Vagina (tissue), 2 donors: Measurements from ENCODE around the gene SHE. TPM values are rescaled to one million over a fixed set of nuclear protein-coding genes. Genes with fewer than 3 reads are reported as not detected.

Source experiments
- DNase-seq, 2 donors: peaks; one replicate each; pipeline ENCODE4 v3.0.0-alpha.2; 2017; ENCODE audit errors: extremely low spot score in 2 of 2
- H3K27ac ChIP-seq: fragments of 200-600 bp; sonication (generic); one replicate; pipeline ENCODE4 v1.5.1; 2019
- H3K27me3 ChIP-seq: fragments of 200-600 bp; sonication (generic); one replicate; pipeline ENCODE4 v1.5.1; 2019
- H3K36me3 ChIP-seq, 2 donors: fragments of 200-600 bp; sonication (generic); one replicate each; pipeline ENCODE4 v1.5.1; 2017 to 2019
- H3K4me1 ChIP-seq: fragments of 200-600 bp; sonication (generic); one replicate; pipeline ENCODE4 v1.5.1; 2019
- H3K4me3 ChIP-seq, 2 donors: fragments of 200-600 bp; sonication (generic); 1 replicate in 1 of 2; 2 replicates in 1 of 2; pipeline ENCODE4 v1.5.1; 2016 to 2019
- H3K9me3 ChIP-seq: fragments of 200-600 bp; sonication (generic); one replicate; pipeline ENCODE4 v1.5.1; 2019
- CTCF ChIP-seq, 3 experiments: fragments of 450-650 bp in 2 of 3; fragments of 200-600 bp in 1 of 3; sonication (generic) in 1 of 3; IDR thresholded peaks; one replicate each; pipeline ENCODE4 v1.5.1; 2017 to 2019; ENCODE audit warnings: antibody characterized with exemption in 3 of 3, mild to moderate bottlenecking in 2 of 3, moderate library complexity in 2 of 3
- POLR2A ChIP-seq, 2 donors: fragments of 450-650 bp; IDR thresholded peaks; one replicate each; pipeline ENCODE4 v1.6.1; 2017; ENCODE audit warnings: antibody characterized with exemption in 2 of 2, mild to moderate bottlenecking in 2 of 2, moderate library complexity in 2 of 2
- POLR2AphosphoS5 ChIP-seq, 2 donors: sonication (generic); formaldehyde crosslinking; IDR thresholded peaks; one replicate each; pipeline ENCODE4 v1.9.0; 2017; ENCODE audit warnings: antibody characterized with exemption in 2 of 2, mild to moderate bottlenecking in 2 of 2, low read depth in 1 of 2; ENCODE audit not compliant: insufficient read depth in 1 of 2
- intact Hi-C: fragments of 100-400 bp; cut with DNase I; formaldehyde crosslinking; loops from one replicate; pipeline ENCODE4 v1.15.1; 2023
- total RNA-seq: library from RNA; depleted of rRNA; stranded (reverse); fragments of >200 nt; gene quantifications from one replicate; pipeline ENCODE4 v1.2.3, GENCODE V29; 2016

Gene SHE
- total RNA-seq, 1 donor from 2014 or later, result 23.8 TPM

GRCh38 chr1:154431586-154432373 lies 70.4 kb downstream of the SHE start:
- H3K9me3 ChIP-seq, result no peaks in the 10 kb centered on the region

GRCh38 chr1:154430903-154431302 lies 71.3 kb downstream of the SHE start:
- Histone ChIP-seq H3K4me3 (no peak overlapping the region), H3K4me1 (peaks cover 92% of the 10 kb centered on the region), H3K36me3 (peaks cover 0 to 8% of the 10 kb centered on the region in 2 donors), H3K9me3 (no peaks in the 10 kb centered on the region), H3K27ac (peak overlapping the region; percentile 3), H3K27me3 (no peaks in the 10 kb centered on the region)
- no peak for DNase-seq
- intact Hi-C loops, result no loop called here
- no peak for TF ChIP-seq CTCF (IDR thresholded peaks at IDR 0.05)
- TF ChIP-seq POLR2A (IDR thresholded peaks at IDR 0.05), result no peak
- no peak for TF ChIP-seq POLR2AphosphoS5 (IDR thresholded peaks at IDR 0.05; ENCODE audit: insufficient read depth in 1 of 2, low read depth in 1 of 2)

More at GRCh38 chr1:154431586-154432373, 70.4 kb downstream of the SHE start:
- intact Hi-C loops, result no loop called here
- no peak for DNase-seq
- Histone ChIP-seq H3K4me1 (peaks cover 91% of the 10 kb centered on the region), H3K4me3 (no peak overlapping the region), H3K27me3 (no peaks in the 10 kb centered on the region), H3K36me3 (peaks cover 0 to 14% of the 10 kb centered on the region in 2 donors), H3K27ac (peak overlapping the region; percentile 89)
- peak in 1 of 2 donors; percentile 70 for TF ChIP-seq POLR2AphosphoS5 (IDR thresholded peaks at IDR 0.05; ENCODE audit: insufficient read depth in 1 of 2, low read depth in 1 of 2)
- no peak for TF ChIP-seq CTCF (IDR thresholded peaks at IDR 0.05)
- TF ChIP-seq POLR2A (IDR thresholded peaks at IDR 0.05), result no peak

GRCh38 chr1:154429841-154430611 lies 72.2 kb downstream of the SHE start:
- Histone ChIP-seq H3K36me3 (peaks cover 0 to 6% of the 10 kb centered on the region in 2 donors), H3K4me1 (peaks cover 83% of the 10 kb centered on the region), H3K4me3 (no peak overlapping the region), H3K27ac (peak overlapping the region; percentile 46), H3K27me3 (no peaks in the 10 kb centered on the region), H3K9me3 (no peaks in the 10 kb centered on the region)
- TF ChIP-seq CTCF (IDR thresholded peaks at IDR 0.05), result no peak
- intact Hi-C loops, result no loop called here
- no peak for DNase-seq

Other genes with a start within 250 kb of the SHE start
- gene HAX1, start 229.8 kb downstream of the SHE start, total RNA-seq, result 80.3 TPM
- not detected for gene AQP10, start 181.3 kb downstream of the SHE start, total RNA-seq
- gene ATP8B2, start 176.9 kb downstream of the SHE start, total RNA-seq, result 65.1 TPM
- 50.8 TPM for gene IL6R, start 97.1 kb downstream of the SHE start, total RNA-seq
- 4.9 TPM for gene TDRD10, start 193 bp downstream of the SHE start, total RNA-seq
- 17.9 TPM for gene UBE2Q1, start 56.2 kb upstream of the SHE start, total RNA-seq
- 0.74 TPM for gene CHRNB2, start 65.4 kb upstream of the SHE start, total RNA-seq
- gene ADAR, start 105.8 kb upstream of the SHE start, total RNA-seq, result 92.1 TPM